ENCODE measurements around the gene DNMT1.

Gene DNMT1

GRCh38 chr19:10083911-10084310 lies 110.8 kb downstream of the DNMT1 start:
- no peak for TF ChIP-seq CTCF (IDR thresholded peaks at IDR 0.05; ENCODE audit: insufficient read depth, missing control alignments)
- DNase-seq (ENCODE audit: insufficient read length, low spot score) (no peak), FAIRE-seq (no peak)

Data from D721Med (cell line).